ENCODE data around the gene RENBP. TPM values are rescaled to one million over a fixed set of nuclear protein-coding genes. Genes with fewer than 3 reads are reported as not detected.

Gene RENBP
- total and polyA plus RNA-seq, 9 of the 15 experiments (the other 6 are each of a cell fraction or from before 2014, with no cell fraction given), result 0.07 to 14.8 (median 10.6) TPM; not detected in 1

DNA sequence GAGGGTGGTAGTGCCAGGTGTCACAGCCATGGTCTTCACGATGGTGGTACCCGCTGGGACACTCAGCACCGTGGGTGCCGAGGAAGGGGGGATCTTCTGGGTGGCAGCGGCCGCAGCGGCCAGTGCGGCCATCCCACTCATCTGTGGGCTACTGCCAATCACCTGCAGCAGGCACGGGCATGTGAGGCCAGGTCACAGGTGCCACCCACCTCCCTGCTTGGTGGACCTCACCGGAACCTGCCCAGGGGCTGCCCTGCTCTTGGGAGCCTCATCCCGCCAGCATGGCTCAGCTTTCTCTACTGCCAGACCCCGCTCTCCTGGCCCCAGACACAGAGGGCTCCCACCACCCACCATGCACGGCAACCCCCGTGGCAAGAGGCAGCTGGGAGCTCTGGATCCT lies 14.2 kb upstream of the RENBP start:
- ChIA-PET POLR2A (interaction anchor here (1.2 to 4.2 kb wide), 4 partner anchors 8 to 13 kb away, joined by 3 to 24 read pairs (median 4); partner anchors contain the start of gene HCFC1), CTCF (ENCODE audit: low intra/inter-chr PET ratio) (interaction anchor here (1.2 kb wide), 1 partner anchor 11 kb away, joined by 3 read pairs; no protein-coding TSS in a partner anchor)
- Histone ChIP-seq H3K9me3 (replicated peaks; ENCODE audit: control insufficient read depth, insufficient read depth, low read depth, low read length) (no peaks in the 10 kb centered on the region), H3K79me2 (ENCODE audit: control insufficient read depth, insufficient read depth, low read length) (peaks cover 14% of the 10 kb centered on the region), H2AFZ (ENCODE audit: low read depth, low read length) (no peak overlapping the region), H3K27me3 (ENCODE audit: control insufficient read depth in 2 of 2, insufficient read depth in 2 of 2, low read length in 2 of 2) (no peaks in the 10 kb centered on the region), H3K4me3 (no peak overlapping the region), H4K20me1 (replicated peaks; ENCODE audit: control insufficient read depth, insufficient read depth, low read length) (no peaks in the 10 kb centered on the region), H3K9me1 (ENCODE audit: control insufficient read depth, insufficient read depth, low read length) (no peaks in the 10 kb centered on the region), H3K36me3 (ENCODE audit: control insufficient read depth, insufficient read depth, low read length) (peaks cover 100% of the 10 kb centered on the region; the same call in 2 of the 3 replicates), H3K4me2 (ENCODE audit: insufficient read depth, low read length) (no peak overlapping the region), H3K27ac (ENCODE audit: extremely low read depth, low read depth, low read length) (no peak overlapping the region), H3K4me1 (replicated peaks in 1 of 2; ENCODE audit: control insufficient read depth in 2 of 2, insufficient read depth in 2 of 2, low read length in 2 of 2) (peaks cover 0 to 8% of the 10 kb centered on the region in 2 experiments; a peak in 2 of 5 replicates), H3K9ac (ENCODE audit: insufficient read depth in 1 of 2, low read depth in 2 of 2, low read length in 2 of 2) (no peak overlapping the region)
- TF ChIP-seq POLR2G (IDR thresholded peaks at IDR 0.05; ENCODE audit: low read depth, low read length), result peak; percentile 44; the same call in 1 of the 2 replicates
- TF ChIP-seq, protein P1, sequence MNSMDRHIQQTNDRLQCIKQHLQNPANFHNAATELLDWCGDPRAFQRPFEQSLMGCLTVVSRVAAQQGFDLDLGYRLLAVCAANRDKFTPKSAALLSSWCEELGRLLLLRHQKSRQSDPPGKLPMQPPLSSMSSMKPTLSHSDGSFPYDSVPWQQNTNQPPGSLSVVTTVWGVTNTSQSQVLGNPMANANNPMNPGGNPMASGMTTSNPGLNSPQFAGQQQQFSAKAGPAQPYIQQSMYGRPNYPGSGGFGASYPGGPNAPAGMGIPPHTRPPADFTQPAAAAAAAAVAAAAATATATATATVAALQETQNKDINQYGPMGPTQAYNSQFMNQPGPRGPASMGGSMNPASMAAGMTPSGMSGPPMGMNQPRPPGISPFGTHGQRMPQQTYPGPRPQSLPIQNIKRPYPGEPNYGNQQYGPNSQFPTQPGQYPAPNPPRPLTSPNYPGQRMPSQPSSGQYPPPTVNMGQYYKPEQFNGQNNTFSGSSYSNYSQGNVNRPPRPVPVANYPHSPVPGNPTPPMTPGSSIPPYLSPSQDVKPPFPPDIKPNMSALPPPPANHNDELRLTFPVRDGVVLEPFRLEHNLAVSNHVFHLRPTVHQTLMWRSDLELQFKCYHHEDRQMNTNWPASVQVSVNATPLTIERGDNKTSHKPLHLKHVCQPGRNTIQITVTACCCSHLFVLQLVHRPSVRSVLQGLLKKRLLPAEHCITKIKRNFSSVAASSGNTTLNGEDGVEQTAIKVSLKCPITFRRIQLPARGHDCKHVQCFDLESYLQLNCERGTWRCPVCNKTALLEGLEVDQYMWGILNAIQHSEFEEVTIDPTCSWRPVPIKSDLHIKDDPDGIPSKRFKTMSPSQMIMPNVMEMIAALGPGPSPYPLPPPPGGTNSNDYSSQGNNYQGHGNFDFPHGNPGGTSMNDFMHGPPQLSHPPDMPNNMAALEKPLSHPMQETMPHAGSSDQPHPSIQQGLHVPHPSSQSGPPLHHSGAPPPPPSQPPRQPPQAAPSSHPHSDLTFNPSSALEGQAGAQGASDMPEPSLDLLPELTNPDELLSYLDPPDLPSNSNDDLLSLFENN (IDR thresholded peaks at IDR 0.05; ENCODE audit: low read depth in 2 of 2, low read length in 2 of 2), result no peak
- TF ChIP-seq RBFOX2 (IDR thresholded peaks at IDR 0.05; ENCODE audit: low read depth, low read length), result peak; percentile 52
- no peak for DNase-seq (ENCODE audit: extremely low read depth in 1 of 4, low spot score in 3 of 4)
- in situ Hi-C loops (cut with MboI) (no loop called here), intact Hi-C loops (cut with micrococcal nuclease) (no loop called here)
- BruUV-seq (replicated peaks), result no TSS peak
- FAIRE-seq, result no peak
- 97% methylated on average over 5 of the region's 14 CpGs for WGBS (ENCODE audit: insufficient coverage, low coverage, missing lambda C conversion rate)
- ATAC-seq, result no peak
